ENCODE data around the gene YEATS2.
"Not testable (repeated sequence)": the region's sequence is repeated elsewhere in the genome, so short reads cannot be mapped to it uniquely, and the experiment has no call there.

YEATS2 gene

DNA sequence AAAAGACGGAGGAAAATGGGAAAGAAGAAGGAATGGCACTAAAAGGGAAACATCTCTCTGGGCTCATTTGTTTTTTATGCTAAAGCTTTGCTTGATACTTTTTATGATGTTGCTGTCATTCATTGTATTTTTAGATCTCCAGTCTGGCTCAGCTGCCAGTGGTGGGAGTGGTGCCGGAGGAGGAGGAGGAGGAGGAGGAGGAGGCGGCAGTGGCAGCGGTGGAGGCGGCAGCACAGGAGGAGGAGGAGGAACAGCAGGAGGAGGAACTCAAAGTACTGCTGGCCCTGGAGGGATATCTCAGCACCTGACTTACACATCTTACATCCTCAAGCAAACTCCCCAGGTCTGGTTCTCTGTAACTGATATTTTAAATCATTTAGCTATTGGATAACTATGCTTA is 78.2 kb downstream of the YEATS2 start:
- in situ Hi-C loops (cut with MboI; ENCODE audit: low sequenced_read_pairs), result no loop called here

DNA sequence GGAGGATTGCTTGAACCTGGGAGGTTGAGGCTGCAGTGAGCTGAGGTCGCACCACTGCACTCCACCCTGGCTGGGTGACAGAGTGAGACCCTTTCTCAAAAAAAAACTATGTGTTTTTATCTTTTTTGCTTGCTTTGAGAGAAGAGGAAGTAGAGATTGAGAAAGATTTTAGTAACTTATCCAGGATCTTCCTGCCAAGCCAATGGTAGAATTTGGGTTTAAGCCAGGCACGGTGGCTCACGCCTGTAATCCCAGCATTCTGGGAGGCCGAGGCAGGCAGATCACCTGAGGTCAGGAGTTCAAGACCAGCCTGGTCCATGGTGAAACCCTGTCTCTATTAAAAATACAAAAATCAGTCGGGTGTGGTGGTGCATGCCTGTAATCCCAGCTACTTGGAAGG is 78.9 kb downstream of the YEATS2 start:
- in situ Hi-C loops (cut with MboI; ENCODE audit: low sequenced_read_pairs), result not testable (repeated sequence)

DNA sequence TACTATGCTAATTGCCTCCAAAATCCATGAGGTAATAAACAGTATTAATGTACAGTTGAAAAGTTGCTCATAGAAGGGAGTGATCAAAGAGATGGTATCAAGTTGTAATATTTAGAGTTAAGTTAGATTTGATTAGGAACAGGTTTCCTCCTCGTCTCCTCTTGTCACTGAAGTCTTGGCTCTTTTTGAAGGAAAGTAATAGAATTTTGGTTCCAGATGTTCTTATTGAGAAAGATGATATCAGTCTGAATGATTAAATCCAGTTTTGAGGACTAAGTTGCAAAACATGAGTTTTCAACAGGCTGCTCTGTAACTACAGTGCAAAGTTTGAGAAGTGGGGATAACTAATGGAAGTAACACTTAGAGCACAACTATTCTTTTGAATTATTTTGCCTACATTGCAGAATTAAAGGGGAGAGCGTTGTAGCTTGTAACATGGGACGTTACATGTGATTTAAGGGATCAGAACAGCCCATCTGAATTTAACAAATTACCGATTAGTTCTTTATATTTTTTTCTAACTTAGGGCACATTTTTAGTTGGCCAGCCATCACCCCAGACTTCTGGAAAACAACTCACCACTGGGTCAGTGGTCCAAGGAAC is 79.5 kb downstream of the YEATS2 start:
- in situ Hi-C loops (cut with MboI; ENCODE audit: low sequenced_read_pairs), result no loop called here

DNA sequence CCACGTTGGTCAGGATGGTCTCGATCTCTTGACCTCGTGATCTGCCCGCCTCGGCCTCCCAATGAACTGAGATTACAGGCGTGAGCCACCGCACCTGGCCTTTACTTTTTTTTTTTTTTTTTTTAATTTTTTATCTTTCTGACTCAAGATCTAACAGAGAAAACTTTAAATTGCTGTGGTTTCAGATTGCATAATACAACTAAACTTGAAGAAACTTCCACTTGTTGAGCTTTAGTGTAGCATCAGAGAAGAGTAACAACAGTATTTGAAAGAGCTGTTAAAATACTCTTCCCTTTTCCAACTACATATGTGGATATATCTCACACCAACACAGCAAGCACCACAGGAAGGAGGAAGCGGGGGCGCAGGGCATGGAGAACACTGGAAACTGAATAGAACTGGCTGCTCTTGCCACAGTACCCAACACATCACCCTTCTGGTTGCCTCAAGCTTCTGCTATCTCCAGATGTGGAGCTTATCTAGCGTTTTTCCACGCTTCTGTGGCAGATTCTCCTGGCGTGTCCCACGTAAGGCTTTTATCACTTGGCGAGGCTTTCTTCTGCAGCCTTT is 82.4 kb downstream of the YEATS2 start:
- in situ Hi-C loops (cut with MboI; ENCODE audit: low sequenced_read_pairs), result no loop called here

DNA sequence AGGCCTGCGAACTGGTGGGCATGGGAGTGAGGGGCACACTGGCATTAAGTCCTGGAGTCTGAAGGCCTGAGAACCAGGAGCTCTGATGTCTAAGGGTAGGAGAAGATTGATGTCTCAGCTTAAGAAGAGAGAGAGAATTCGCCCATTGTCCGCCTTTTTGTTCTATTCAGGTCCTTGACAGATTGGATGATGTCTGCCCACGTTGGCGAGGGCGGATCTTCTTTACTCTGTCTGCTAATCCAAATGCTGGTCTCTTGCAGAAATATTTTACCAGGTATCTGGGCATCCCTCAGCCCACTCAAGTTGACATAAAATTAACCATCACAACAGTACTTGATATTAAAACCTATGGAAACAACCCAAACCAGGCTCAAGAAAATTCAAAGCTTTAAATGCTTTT is 83.6 kb downstream of the YEATS2 start:
- in situ Hi-C loops (cut with MboI; ENCODE audit: low sequenced_read_pairs), result no loop called here

DNA sequence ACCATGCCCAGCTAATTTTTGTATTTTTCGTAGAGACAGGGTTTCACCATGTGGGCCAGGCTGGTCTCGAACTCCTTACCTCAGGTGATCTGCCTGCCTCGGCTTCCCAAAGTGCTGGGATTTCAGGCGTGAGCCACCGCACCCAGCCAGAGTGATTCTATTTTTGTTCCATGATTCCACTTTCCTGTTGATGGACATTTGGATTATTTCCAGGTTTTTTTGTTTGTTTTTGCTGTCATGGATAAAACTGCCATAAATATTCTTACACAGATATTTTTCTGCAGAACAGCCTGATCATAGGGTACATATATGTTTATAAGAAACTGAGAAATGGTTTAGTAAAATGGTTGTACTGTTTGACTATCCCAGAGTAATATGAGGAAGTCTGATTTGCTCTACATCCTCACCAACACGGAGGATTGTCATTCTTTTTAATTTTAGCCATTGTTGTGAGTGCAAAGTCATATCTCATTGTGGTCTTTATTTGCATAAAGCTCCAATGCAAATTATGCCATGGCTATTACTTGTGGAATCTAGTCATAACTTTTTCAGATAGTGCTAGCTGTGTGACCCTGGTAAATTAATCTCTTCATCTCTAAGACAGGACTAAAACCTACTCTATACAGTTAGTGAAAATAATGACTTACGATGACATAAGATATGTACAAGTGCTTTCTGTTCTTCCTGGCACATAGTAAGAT is 85.1 kb downstream of the YEATS2 start:
- in situ Hi-C loops (cut with MboI; ENCODE audit: low sequenced_read_pairs), result no loop called here

DNA sequence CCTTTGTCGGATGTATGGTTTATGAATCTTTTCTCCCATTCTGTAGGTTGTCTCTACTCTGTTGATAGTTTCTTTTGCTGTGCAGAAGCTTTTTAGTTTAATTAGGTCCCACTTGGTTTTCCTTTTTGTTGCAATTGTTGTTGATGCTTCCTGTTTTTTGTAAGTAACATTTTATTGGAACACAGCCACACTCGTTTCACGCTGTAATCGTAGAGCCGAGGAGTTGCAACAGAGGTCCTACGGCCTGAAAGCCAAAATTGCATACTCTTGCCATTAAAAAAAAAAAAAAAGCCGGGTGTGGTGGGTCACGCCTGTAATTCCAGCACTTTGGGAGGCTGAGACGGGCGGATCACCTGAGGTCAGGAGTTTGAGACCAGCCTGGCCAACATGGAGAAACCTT is 86.9 kb downstream of the YEATS2 start:
- in situ Hi-C loops (cut with MboI; ENCODE audit: low sequenced_read_pairs), result not testable (repeated sequence)

DNA sequence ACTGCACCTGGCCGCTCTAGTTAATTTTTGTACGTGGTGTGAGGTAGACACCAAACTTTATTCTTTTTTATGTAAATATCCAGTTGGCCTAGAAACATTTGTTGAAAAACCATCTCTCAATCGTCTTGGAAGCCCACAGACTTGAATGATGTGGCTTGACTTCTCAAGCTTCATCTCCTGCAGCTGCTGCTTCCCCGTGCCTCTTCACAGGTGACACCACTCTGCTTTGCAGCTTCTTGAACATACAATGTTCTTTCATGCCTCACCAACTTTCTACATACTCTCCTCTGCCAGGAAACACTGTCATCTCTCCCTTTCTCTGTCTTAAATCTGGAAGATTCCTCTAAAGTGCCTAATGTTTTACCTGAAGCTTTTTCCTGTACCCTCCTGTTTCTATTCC is 92.2 kb downstream of the YEATS2 start:
- in situ Hi-C loops (cut with MboI; ENCODE audit: low sequenced_read_pairs), result no loop called here

DNA sequence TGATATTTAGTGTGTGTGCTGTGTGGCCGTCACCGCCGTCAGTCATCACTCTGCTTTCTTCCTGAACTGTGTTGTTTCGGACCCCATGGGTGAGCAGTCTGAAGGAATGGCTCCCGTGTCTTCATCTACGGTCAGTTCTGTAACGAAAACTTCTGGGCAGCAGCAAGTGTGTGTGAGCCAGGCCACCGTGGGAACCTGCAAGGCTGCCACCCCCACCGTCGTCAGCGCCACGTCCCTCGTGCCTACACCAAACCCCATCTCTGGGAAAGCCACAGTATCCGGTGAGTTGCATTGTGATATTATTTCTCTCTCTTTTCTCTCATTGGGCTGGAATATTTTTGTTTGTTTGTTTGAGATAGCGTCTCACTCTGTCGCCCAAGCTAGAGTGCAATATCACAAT is 93.1 kb downstream of the YEATS2 start:
- in situ Hi-C loops (cut with MboI; ENCODE audit: low sequenced_read_pairs), result no loop called here

DNA sequence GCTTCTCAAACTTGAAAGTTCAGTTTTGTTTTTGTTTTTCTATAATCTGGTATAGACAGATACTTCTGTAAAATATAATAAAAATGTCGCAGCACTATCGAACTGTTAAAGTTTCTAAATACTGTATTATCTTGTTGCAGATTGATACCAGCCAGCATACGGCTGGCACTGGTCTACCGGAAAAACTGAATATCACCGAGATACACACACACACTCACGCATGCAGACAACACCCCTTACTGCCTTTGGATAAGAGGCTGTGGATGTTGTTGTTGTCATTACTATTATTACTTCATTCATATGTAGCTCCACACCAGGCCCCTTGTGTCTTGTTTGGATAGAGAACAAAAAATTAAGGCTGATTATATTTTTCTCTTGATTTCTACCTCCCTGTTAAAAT is 95.4 kb downstream of the YEATS2 start:
- in situ Hi-C loops (cut with MboI; ENCODE audit: low sequenced_read_pairs), result no loop called here

DNA sequence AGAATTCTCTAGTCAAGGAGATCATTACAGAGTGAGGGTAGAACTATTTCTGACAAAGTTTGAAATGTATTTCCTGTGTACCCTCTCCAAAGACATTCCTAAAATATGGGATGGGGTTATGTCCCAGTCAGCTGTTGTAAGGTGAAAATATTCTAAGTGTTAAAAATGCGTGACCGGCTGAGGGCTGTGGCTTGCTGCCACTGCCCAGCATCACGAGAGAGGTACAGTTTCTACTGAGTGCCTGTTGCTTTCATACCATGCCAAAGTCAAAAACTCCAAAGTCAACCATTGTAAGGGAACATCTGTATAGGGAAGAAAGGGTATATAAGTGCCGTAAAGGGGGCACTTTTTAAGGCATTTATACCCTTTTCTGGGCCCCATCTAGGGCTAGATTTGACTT is 96.9 kb downstream of the YEATS2 start:
- in situ Hi-C loops (cut with MboI; ENCODE audit: low sequenced_read_pairs), result no loop called here

DNA sequence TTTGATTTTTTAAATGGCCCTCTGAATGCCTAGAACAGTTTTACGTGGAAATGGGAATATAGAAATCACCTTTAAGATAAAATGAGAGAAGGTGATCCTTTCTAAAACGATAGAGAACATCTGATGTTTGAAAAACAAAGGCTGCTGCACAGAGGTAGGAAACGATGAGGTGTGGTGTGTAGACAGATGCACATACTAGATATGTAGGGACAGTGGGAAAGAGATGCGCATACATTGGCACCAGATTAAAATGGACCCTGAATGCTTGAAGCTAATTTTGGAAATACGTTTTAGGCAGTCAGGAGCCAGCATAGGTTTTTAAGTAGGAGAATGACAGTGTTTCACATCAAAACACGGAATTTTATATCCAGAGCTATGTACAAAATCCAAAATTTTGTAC is 98.8 kb downstream of the YEATS2 start:
- in situ Hi-C loops (cut with MboI; ENCODE audit: low sequenced_read_pairs), result no loop called here

DNA sequence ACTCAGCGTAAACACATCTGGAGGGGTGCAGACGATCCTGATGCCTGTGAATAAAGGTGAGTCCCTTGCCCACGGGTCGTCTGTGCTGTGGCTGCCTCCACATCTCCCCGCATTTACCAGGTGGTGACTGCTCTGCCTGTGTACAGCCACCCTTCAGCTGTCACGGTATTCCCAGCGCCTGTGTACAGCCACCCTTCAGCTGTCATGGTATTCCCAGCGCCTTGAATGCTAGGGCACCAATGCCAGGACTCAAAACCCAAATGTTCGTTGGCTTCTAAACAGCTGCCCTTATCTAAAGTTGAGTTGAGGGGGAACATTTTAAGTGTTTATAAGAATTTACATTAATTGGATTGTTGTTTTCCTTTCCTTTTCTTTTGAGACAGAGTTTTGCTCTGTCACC is 100.4 kb downstream of the YEATS2 start:
- in situ Hi-C loops (cut with MboI; ENCODE audit: low sequenced_read_pairs), result no loop called here

DNA sequence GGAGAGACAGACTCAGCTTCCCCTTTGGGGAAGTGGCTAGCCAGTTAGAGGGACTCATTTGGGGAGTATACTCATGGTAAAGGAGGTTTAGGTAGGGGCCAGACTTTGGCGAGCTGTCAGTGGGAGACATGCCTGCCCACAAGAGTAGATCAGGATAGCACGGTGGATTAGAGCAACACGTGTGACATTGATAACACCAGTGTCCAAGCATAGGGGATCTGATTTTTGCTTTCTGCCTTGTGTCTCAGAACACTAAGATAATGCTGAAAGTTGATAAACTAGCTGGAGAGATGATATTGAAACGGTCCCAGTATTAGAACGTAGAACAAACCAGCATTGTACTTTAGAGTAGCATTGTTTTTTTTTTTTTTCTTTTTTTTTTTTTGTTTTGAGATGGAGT is 101.9 kb downstream of the YEATS2 start:
- in situ Hi-C loops (cut with MboI; ENCODE audit: low sequenced_read_pairs), result no loop called here

DNA sequence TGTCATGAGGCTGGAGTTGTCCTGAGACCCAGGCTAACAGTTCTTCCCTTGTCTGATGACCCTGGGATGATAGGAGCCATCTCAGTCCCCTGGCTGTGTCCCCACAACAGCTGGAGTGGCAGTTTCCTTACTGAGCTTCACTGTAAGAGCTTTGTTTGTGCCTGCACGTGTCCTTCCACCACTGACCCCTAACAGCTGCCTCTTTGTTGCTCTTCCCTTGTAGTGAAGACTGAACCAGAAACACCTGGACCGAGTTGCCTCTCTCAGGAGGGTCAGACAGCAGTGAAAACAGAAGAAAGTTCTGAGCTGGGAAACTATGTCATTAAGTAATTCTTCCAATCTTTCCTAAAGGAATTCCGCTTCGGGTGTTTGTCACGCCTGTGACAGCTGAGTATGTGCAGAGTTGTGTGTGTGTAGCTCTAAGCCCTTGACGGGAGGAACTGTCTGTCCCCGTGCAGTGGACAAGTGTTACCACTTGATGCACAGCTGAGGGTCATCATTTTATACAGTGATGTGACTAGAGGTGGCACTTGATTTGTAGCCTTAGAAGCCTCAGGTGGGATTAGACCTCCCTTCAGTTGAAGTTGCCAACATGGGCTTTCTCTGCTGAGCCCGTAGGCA is 102.8 kb downstream of the YEATS2 start:
- in situ Hi-C loops (cut with MboI; ENCODE audit: low sequenced_read_pairs), result no loop called here

DNA sequence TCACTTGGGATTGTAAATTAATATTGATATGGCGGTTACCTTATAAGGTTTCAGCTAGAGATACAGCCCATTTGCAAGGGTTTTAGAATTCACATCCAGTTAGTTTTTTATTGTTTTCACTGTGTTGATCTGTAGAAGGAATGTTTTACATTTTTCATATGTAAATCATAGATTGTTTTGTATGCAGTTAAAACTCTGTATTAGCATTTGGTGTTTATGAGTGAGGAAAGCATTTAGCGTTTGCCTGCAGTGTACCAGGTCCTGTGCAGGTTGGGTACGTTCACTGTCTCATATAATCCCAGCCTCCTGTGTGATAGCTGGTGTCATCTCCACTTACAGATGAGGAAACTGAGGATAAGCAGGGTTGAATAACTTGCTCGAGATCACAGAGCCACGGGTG is 104.0 kb downstream of the YEATS2 start:
- in situ Hi-C loops (cut with MboI; ENCODE audit: low sequenced_read_pairs), result no loop called here

DNA sequence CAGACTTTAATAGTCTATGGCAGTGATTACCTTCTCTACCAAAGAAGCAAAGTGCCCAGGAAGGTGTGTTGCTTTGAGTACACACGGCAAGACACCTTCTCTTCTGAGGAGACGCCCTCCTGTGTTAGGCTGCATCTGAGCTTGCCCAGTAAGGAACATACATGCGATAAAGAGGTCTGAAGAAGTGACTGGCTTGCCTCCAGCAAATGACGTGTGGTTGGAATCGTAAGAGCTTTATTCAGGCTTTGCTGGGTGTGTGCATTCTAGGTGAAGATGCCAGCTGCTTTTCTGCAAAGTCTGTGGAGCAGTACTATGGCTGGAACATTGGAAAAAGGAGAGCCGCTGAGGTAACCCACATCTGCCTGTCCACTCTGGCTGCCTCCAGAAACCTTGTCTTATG is 105.4 kb downstream of the YEATS2 start:
- in situ Hi-C loops (cut with MboI; ENCODE audit: low sequenced_read_pairs), result no loop called here

DNA sequence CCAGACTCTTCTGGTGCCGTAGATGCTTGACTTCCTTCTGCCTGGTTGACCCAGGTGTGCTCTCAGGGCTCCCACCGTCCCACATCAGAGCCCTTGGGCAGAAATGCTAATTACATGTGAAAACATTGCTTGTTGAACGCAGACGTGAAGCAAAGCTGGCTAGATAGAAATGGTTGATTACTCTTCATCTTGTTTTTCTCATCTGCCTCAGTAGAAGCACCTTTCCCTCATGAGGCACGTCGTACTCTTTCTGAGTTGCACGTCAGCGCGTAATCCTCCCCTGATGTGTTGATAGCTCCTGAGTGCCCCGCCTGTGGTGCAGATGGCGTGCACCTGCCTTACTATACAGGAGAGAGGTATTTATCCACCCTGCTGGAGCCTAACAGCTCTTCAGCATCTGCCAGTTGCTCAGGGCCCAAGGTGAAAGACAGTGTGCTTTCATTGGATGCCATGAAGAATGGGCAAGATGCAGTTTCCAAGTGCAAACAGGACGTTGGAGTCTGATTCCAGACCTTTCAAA is 109.7 kb downstream of the YEATS2 start:
- in situ Hi-C loops (cut with MboI; ENCODE audit: low sequenced_read_pairs), result no loop called here

DNA sequence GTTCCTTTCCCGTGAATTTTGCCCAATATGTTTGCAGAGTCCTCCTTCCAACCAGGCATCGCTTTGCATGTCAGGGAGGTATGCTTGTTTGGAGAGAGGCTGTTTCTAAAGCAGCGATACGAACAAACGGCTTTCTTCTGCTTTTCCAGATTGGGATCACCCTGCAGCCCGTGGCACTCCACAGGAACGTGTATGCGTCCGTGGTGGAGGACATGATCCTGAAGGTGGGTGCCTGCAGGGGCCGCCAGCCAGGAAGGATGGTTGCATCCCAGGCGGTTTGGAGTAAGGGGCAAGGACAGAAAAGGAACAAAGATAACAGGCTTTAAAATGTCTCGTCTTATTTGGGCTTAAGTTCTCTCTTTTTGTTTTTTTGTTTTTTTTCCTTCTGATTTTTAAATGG is 110.3 kb downstream of the YEATS2 start:
- in situ Hi-C loops (cut with MboI; ENCODE audit: low sequenced_read_pairs), result no loop called here

DNA sequence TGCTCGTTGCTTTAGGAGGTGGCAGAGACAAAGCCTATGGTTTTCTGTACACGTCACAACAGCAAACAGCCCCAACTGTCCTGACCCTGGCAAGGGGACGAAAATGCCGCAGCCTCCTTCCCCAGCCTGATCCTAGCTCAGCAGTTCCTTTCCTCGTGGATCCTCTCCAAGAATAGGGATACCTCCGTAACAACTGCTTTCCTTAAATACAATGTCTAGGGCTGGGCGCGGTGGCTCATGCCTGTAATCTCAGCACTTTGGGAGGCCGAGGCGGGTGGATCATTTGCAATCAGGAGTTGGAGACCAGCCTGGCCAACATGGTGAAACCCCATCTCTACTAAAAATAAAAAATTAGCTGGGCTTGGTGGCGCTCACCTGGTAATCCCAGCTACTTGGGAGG is 110.8 kb downstream of the YEATS2 start:
- in situ Hi-C loops (cut with MboI; ENCODE audit: low sequenced_read_pairs), result no loop called here

DNA sequence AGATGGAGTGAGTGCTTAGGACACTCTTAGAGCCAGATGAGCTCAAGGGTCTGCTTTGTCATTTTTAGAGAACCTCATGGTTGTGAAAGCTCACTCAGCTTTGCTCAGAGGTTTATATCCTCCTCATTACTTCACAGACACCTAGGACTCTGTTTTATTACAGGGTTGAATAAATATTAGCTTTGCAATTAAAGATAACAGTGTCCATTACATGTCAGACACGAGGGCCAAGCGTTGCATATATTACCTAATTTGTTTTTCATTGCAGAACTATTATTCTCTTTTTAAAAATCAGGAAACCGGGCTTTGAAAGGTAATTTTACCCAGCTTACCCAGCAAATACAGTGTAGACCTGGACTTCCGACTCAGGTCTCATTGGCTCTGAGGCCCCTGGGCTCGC is 111.7 kb downstream of the YEATS2 start:
- in situ Hi-C loops (cut with MboI; ENCODE audit: low sequenced_read_pairs), result no loop called here
